GM18517 (cell line): ENCODE results near the gene MAPKAP1.
"Not testable (repeated sequence)": the region's sequence is repeated elsewhere in the genome, so short reads cannot be mapped to it uniquely, and the experiment has no call there.

Source experiments
- ATAC-seq: cut with Tn5 transposase; IDR thresholded peaks from one replicate; pipeline ENCODE4 v1.9.1; 2021; ENCODE audit warnings: mild to moderate bottlenecking, moderate library complexity; ENCODE audit not compliant: unreplicated experiment

Gene MAPKAP1

DNA sequence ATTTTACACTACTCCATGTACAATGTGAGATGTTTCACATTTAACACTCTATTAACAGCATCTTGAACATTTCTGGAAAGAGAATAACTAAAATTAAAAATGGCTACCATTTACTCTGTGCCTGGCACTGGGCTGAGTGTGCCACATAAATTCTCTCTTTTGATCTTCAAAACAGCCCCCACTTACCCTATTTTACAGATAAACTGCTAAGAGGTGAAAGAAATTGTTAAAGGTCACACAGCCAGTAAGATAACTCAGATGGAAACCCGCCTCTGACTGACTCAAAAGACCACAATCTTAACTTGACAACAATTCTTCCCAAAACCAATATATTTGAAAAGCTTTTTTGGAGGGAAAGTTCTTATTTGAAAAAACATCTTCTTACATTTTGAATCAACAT is 97.3 kb downstream of the MAPKAP1 start:
- ATAC-seq = no peak

DNA sequence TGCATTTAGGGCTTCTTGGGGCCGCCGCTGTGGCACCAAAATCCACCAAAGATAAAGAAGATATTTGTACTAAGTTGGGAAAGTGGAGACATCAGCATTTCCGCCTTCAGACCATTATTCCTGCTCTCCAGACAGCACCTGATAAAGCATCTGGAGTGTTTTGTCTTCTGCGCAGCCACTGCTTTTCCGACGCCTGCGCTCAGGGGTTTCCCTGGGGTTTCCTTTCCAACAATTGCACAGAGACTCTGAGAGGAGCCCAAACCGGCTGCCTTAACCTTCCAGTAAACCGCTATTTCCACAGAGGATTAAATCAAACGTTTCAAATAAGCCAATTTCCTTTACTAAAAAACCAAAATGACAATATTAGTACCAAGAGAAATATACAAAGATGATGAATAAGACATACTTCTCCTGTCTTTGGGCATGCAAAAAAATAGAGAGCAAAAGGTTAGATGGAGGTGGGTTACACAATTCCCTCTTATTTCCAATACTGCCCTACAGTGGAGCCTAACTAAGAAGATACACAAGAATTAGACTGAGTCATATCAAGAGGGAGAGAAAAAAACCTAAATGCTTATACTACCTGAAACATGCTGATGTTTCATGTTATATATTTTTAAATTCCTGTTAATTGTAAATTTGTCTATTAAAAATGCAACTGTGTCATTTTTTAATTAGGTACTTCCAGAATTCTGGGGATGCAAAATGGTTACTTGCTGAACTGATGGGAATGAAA is 98.4 kb downstream of the MAPKAP1 start:
- ATAC-seq = no peak

DNA sequence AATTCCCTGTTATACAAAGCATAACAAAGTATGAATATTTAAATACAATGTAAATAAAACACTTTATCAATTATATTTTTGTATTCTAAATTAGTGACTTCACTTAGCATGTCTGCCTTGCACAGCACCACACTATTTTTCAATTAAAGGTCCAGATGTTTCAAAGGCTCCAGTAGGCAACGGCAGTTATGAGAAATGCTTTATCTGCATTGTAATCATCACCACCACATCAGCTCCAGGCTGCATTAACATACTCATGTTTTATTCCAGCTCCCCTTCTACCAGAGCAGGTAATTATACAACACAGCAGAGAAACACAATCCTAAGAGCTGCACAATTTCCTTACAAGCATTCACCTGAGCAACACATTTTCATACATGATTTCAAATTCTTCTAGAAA is 102.8 kb downstream of the MAPKAP1 start:
- ATAC-seq = no peak

DNA sequence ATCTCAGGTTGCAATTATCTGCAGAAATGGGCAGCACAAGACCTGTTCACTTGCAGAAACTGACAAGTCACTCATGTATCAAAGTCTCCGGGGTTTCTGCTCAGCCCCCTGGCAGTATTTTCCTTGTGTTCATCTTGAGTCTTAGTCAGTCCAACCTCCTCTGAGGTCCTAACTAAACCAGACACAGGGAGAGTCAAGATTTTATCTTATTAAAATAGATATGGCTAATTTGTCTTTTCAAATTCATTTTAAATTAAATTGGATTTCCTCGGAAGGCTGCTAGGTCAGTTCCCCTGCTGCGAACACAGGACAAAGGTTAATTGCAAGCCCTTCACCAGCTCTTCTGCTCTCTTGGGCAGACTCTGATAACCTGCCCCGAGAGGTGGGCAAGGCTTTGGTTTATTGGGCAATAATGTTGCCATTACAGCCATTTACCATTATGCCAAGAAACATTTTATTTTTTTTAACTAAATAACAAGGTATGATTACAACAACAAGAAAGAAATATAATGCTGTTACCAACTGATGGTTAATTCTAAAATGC is 103.5 kb downstream of the MAPKAP1 start:
- no peak for ATAC-seq

DNA sequence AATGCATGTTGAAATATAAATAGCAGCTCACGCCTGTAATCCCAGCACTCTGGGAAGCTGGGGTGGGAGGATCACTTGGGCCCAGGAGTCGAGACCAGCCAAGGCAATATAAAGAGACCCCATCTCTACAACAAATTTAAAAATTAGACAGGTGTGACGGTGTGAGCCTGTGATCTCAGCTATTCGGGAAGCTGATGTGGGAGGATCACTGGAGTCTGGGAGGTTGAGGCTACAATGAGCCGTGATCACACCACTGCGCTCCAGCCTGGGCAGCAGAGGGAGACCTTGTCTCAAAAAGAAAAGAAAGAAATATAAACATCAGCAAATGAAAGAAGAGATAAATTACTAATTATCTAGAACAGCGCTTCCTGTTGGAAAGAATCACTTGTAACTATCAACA is 105.0 kb downstream of the MAPKAP1 start:
- ATAC-seq = no peak

DNA sequence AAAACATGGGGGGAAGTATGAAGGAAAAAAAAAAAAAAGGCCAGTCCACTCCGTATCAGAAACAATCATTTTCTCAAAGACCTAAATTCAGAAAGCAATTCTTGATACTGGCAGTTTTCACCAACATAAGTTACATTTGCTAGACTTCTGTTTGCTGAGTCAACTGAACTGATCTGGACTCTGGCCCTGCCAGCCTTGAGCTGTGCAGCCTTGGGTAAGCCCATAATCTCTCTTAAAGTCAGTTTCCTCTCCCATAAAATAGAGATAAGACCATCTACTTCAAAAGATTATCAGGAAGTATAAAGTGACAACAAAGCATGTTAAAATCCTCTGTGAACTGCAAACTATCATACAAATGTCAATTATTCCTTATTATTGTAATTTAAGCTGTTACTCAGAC is 106.8 kb downstream of the MAPKAP1 start:
- no peak for ATAC-seq

DNA sequence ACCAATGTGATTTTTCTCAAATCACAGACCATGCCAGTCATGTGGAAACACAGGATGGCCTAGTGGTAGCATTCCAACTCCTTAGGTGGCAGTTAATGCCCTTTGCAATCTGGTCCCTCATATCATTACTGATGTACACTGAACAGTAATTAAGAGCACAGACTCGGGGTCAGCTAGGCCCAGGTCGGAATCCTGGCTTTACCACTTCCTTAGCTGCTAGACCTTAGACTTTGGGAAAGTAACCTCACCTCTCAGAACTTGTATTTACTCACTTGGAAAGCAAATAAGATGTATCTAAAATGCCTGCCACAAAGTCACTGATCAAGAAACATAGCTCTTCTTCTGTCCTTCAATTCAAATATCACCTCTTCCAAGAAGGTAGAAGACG is 112.8 kb downstream of the MAPKAP1 start:
- no peak for ATAC-seq

DNA sequence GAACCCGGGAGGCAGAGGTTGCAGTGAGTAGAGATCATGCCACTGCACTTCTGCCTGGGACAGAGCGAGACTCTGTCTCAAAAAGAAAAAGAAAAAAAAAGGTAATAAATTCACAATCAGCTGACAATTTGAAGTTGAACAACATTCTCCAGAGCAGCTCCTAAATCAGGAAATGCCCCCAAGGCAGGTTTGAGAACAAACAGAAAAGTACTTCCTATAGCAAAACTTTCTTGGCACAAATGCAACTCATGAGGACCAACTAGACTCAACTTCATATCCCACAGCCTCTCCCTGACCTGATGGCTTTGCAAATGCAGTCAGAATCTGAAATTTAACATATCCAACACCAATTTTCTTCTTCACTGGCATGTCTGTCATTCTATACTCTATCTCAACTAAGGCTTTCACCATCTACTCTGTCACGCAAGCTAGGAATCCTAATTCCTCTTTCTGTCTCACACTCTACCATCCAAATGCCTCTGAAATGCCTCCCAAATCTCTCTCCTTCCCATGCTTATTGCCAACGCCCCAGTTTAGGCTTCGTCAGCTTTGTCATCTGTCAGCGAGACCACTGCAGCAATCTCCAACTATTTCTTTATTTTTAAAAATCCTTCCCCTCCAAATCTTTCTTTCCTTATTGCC is 113.3 kb downstream of the MAPKAP1 start:
- ATAC-seq = no peak

DNA sequence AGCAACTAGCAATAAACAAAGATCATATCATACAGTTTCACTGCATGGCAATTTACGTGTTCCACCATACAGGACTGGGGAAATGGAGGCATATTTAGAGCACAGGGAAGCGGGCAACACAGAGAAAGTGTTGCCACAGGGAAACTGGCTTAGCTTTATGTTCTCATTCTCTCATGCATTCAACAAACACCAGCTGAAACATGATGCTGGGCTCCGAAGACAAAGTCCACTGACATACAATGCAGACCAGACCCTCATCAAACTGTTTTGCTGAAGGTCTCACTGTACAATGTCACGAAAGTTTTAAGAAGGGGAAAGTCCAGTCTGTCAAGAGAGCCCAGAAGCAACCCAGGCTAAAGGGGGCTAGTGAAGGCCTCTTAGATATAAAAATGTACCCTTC is 115.1 kb downstream of the MAPKAP1 start:
- ATAC-seq = no peak

DNA sequence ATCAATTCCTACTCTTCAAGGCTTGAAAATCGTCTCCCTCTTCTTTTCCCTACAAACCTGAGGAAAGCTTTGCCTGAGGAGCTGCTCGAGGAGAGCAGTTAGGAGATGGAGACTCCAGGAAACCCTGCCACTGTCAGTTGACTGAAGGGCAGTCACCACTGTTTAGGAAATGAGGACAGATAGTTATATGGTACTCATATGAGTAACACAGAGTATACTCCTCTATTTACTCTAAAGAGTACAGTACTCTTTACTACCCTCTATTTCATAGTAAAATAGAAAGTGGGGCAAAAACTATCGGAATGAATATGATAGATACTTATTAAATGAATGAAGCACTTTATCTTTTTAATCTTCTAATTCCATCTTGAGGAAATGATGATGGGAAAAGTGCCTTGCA is 115.8 kb downstream of the MAPKAP1 start:
- no peak for ATAC-seq

DNA sequence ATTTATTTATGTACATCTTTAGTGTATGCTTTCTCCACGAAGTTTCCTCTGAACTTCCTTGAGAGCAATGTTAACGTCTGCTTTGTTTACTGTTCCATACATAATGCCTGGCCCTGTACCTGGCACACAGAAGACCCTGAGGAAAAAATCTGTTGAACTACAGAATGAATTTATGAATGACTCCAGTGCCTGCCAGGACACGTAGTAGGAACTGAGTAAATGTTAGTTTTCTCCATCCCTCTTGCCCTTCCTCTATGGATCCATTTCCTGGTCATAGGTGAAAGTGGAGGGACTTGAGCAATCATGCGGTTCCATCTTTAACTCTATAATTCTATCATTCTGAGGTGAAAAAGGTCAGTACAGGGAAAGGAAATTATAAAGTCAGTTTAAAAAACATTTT is 117.7 kb downstream of the MAPKAP1 start:
- ATAC-seq = no peak

DNA sequence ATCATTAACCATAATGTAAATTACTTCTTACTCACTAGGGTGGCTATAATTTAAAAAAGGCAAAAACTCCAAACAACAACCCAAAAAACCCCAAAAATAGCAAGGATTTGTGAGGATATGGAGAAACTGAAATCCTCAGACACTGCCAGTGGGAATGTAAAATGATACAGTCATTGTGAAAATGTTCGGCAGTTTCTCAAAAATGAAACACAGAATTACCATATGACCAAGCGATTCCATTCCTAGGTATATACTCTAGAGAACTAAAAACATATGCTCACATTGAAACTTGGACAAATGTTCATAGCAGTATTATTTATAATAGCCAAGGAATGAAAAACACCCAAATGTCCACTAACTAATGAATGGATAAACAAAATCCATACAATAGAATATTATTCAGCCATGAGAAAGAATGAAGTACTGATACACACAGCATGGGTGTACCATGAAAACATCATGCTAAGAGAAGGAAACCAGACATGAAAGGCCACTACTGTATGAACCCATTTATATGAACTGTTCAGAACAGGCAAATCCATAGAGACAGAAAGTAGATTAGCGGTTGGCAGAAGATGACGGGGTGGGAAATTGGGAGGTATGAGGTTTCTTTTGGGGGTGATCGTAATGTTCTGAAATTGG is 119.1 kb downstream of the MAPKAP1 start:
- no peak for ATAC-seq

DNA sequence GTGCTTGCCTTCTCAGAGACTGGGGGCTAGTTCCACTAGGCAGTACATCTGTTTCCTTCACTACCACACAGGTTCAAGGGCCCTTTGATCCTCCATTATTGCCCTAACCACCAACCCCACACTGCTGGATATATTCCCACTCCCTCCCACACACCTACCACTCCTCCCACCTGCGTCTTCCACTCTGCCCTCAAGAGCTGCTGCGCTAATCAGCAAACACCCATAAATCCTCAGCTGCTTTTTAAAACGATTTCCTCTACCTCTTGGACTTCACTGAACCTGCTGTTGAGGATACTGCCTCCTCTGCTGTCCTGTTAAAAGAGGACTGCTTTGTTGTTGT is 120.9 kb downstream of the MAPKAP1 start:
- no peak for ATAC-seq

DNA sequence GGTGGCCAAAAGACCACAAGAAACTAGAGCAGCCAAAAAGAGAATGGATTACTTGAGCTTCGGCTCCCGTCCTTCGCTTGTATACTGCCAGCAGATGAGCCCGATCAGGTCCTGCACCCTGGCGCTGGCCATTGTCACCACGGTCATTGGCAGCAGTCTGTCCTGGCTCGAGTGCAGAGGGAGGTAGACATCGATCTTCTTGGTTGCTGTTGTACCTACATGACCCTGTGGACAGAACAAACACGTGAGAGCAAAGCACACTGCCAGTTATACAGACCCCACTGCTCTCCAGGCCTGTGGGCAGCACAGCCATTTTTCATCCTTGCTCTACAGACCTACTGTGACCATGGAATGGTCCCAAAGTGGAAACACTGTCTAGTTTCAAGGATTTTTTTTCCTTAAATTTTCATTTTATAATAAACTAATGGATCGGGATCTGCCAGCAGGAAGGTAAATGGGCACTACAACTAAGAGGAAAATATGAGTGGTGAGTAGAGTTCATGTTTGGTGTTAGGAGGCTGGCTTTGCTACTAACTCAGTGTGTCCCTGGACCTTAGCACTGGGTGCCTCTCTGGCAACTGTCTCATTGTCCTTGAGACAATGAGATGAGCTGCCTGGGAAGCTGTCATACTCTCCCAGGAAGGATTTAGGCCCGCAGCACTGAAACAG is 121.4 kb downstream of the MAPKAP1 start:
- no peak for ATAC-seq

DNA sequence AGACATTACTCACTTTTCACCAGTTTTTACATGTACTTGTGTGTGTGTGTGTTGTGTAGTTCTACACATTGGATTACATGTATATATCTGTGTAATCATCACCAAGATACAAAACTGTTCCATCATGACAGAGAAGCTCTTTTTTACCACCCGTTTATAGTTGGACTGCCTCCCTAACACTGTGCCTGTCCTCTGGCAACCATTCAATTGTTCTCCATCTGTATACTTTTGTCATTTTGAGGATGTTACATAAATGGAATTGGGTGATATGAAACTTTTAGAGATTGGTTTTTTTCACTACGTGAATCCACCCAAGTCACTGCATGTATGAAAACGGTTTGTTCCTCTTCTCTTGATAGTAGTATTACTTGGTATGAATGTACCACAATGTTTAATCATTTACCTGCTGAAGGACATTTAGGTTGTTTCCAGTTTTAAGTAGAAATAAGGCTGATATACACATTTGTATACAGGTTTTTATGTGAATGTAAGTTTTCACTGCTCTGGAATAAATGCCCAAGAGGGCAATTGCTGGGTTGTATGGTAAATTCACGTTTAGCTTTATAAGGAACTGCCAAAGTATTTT is 126.2 kb downstream of the MAPKAP1 start:
- ATAC-seq = no peak

DNA sequence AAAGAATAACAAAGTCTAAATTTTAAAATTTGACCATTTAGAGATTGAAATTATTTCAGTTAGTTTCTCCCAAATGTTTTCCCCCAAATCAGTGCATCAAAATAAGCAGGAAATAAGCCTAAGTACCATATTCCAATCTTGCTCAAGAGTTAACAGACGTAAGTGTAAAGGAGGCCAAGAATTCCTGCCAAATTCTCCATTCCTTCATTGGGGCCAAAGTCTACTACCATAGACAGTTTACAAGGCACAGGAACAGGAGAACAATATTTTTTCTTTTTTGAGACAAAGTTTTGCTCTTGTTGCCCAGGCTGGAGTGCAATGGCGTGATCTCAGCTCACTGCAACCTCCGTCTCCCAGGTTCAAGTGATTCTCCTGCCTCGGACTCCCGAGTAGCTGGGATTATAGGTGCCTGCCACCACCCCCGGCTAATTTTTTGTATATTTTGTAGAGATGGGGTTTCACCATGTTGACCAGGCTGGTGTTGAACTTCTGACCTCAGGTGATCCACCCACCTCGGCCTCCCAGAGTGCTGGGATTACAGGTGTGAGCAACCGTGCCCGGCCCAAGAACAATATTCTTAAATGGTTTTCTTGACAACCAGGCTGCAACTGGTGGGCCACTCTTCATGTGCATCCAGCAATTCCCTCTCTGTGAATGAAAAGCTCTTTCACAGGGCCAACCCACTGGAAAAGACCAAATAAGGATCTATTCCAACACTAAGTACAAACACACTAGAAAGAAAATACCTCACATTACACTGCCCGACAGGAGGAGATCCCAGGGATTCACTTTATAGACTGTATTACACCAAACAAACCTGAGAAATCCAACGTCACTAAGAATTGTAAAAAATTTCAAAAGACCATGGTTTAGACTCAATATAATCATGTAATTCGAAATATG is 127.7 kb downstream of the MAPKAP1 start:
- no peak for ATAC-seq

DNA sequence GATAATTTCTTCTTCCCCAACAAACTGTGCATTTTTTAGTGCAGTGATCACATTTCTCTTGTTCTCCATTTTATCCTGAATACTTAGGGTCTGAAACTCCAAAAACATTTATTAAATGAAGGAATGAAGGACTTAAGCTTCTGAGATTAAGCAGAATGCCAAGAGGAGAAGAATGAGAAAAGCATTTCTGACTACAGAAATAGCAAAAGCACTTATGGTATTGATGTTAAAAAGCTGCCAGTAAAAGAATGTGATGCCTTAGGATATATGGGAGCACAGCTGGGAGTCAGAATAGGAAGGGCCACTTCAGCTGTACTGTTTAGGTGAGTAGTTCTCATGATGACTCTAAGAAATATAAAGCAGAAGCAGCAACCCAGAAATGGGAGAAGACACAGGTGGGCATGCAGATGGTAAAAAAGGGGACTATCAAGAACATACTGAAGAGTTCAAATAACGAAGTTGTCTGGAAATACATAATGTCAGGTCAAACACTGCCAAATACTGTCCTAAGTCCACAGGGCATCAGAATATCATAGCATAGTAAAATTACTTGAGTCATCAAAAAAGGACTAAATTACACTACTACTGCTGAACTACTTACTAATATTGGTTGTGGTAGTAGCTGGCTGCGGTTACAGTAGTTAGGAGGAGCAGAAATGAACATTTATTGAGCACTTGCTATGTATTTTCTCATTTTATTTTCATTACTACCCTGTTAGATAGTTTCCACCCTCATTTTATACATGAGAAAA is 132.7 kb downstream of the MAPKAP1 start:
- no peak for ATAC-seq

DNA sequence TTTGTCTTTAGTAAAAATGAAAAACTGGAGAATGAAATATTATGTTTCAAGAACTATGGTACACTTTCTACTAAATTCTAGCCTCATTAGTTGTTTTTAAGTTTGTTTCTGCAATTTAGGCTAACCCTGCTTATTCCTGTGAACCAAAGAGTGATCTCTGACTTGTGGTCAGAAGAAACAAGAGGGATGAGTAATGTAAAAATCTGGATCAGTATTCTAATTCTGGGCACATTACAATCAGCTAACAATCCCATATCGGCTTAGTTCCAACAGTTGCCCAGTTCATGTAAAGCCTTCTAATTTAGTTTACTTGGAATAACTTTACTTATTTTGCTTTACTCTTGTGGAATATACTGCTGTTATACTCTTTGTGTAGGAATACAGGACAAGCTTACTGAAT is 134.5 kb downstream of the MAPKAP1 start:
- ATAC-seq = not testable (repeated sequence)

DNA sequence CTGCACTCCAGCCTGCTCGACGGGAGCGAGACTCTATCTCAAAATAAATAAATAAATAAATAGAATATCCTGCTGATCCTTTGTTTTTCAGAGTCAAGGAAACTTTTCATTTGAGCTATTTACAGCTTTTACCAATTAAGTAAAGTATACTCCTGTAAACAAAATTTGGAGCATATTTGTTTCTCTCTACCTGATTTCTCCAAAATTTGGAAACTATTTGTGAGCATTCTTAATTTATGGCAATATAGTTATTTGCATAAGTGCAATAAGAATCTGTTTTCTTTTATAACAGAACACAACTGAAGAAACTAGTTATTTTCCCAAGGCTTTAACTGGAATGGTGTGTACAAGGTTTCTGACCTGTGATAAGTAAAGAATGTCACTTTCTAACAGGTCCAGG is 135.2 kb downstream of the MAPKAP1 start:
- not testable (repeated sequence) for ATAC-seq

DNA sequence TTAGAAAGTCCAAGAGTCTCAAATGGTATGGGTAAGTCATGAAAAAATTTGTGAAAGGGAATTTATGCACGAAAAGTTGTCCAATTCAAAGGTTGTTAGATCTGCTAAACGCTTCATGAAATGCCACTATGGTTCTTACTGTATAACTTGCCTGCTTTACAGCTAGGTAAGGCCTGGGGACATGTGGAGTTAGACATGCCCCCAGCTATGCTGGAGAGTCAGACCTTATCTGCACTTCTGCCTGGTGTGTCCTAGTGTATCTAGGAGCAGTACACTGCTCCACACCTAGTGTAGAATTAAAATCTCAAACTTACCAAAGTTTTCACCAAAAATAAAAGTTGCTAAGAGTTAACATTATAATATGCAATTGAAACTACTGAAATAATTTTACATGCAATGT is 136.8 kb downstream of the MAPKAP1 start:
- ATAC-seq = no peak
